ENCODE results near the gene KIRREL3.
"Not testable (repeated sequence)": the region's sequence is repeated elsewhere in the genome, so short reads cannot be mapped to it uniquely, and the experiment has no call there.

The KIRREL3 gene

DNA sequence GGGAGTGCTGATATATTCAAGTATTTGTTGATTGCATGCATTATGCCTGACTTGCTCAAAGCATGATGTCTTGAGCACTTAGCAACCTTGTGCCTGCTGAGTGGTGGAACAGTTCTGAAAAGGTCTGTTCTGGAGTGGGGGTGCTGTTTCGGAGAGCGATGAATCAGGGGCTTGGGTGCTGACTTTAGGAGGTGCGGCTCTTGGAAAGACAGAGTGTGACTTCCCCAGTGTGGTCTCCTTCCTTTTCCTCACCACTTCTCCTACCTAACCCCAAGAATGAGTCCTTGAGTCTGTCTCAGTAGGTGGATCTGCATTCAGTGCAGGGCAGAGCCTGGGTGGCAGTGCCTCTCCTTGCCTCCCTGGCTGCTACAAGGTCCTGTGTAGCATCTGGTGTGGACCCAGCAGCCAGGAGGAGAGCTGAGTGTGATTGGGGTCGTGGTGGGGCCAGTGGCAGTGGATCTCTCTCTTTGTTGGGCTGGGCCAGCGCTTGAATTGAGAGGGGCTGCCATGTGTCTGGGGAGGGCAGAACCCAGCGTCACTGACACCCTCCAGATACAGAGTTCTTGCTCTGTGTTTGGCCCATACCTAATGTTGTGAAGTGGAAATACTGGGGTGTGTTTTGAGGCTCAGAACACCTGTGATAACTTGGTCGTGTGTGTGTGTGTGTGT, 609.1 kb downstream of the KIRREL3 start:
- DNase-seq = no peak

DNA sequence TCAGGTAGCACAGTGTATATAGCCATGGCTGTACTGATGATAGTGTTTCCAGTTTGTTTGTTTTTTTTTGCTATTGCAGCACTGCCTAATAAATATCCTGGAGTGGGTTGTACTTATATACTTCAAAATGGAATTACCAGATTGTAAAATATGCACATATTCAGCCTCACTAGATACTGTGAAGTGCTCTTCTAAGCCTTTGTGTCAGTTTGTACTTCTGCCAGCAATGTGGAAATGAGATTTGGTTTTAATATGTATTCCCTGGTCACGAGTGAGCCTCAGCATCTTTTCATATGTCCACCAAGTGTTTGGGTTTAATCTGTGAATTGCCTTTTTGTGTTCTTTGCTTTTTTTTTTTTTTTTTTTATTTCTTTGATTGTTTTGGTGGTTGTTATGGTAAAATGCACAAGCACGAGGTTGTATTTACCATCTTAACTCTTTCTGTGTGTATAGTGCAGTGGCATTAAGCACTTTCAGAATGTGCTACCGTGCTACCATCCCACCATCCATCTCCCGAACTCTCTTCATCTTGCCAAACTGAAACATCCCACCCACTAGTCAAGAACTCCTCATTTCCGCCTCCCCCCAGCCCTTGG, 610.2 kb downstream of the KIRREL3 start:
- no peak for DNase-seq

DNA sequence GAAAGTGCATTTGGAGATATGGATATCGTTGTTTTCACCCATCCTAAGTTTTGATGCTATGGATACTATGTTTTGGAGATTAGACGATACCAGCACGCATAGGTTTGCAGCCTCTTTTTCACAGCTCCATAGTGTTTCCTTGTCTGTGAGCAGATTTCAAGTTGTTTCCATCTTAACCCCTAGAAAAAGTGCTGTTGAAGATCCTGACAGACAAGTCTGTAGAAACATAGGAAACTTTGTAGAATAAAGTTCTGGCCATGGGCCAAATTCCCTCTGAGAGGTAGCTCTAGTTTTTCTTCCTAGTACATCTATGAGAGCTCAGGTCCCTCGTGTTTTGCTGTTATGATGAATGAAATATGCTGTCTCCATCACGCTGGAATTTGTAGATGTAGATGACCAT, 612.7 kb downstream of the KIRREL3 start:
- DNase-seq = no peak

DNA sequence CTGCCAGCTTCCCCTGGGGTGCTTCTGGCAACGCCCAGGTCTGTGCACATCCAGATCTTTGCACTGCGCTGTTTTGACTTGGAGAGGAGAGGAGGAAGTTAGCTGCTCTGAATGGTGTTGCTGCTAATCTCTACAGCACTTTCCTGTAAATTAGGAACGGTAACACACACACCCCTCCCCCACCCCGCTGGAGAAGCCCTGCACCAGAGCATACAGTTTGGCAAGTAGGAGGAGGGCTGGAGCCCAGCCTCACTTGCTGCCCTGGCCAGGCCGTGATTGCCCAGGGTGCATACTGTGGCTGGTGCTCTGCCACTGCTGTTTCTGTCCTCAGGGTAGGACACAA, 613.9 kb downstream of the KIRREL3 start:
- not testable (repeated sequence) for DNase-seq

DNA sequence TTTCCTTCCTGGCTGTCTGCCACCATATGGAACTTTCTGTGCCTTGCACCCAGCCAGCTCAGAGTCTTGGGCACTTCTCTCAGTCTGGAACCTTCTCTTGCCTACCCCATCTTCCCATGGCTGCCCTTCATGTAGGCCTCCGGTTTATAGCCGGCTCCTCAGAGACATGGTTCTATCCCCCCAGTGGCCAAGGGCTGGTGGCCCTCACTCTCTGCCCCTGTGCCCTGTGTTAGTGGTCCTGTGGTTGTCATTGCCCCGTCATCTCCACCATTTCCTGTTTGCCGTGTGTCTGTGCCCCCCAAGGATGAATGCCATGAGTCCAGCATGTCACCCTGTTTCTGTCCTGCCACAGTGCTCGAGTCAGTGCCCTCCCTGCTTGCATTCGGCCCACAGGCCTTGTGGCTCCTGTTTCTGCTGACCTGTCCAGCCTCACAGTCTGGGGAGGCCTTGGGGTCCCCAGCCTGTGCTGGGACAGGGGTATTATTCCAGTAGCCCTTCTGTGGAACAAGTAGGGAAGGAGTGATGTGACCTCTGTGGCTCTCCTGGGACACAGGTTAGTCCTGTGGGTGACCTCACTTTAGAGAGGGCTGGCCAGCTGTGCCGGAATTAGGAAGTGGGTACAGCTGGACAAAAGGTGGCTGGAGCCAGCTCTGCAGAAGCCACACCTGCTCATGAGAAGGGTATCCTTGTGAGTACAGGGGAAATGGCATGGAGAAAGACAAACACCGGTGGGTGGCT, 614.4 kb downstream of the KIRREL3 start:
- no peak for DNase-seq

DNA sequence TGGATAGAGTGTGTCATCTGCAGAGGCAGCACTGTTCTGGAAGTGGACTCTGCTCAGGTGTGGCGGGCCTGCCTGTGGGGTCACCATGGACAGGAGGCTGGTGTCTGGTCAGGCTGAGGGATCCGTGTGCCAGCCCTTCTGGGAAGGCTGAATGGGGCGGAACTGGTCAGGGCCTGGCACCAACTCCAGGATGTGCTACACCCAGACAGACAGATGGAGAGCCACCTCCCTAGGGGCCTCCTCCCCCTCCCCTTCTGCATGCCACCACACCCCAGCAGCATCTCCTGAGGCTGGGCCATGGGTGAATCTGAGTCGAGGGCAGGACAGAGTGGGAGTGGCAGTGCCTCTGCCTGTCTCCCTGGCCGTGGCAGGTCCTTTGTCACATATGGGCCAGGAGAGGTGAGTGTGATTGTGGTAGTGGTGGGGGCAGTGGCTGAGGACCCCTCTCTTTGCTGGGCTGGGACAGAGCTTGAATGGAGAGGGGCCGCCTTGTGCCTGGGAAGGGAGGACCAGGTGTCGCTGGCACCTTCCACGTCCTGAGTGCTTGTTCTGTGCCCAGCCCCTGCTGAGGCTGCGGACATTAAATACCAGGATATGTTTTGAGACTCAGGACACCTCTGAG, 616.0 kb downstream of the KIRREL3 start:
- no peak for DNase-seq

DNA sequence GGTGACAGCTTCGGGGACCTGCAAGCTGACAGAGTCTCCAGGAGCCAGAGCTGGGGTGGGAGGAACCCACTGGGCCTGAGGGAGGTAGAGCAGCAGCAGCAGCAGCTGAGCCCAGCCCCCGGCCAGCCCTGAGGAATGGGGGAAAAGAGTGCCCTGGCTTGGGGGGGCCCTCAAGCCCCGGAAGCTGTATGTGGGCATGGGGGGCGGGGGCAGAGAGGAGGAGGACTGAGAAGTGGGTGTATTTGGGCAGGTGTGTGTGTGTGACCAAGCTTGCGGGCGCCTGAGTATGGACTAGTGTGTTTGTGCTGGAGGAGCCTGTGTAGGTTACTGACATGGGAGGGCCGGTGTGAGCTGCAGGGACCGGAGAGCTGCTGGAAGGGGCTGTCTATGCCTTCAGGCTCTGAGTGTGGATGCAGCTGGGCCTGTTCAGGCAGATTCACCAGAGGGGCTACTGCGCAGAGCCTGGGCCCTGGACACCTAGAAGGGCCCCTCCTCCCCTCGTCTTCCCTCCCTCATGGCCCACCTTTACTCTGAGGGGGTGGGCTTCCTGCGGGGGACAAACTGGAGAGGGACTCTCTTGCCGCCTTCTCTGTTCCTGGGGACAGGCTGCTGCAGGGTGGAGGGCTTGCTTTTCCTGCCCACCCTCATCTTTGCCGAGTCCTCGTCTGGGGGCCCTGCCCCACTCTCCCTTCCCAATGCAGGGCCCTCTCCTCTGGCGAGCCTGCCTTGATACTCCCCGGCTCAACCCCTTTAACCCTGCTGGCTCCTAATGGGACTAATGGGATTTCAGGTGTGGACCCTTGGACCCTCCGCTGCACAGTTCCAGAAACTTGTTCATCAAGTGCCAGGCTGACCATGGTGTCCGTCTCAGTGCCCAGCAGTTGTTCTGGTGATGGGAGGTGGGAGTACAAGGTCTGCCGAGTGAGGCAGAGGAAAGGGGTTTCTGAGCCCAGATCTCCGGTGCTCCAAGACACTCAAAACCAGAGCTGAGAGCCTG, 616.9 kb downstream of the KIRREL3 start:
- DNase-seq = no peak

DNA sequence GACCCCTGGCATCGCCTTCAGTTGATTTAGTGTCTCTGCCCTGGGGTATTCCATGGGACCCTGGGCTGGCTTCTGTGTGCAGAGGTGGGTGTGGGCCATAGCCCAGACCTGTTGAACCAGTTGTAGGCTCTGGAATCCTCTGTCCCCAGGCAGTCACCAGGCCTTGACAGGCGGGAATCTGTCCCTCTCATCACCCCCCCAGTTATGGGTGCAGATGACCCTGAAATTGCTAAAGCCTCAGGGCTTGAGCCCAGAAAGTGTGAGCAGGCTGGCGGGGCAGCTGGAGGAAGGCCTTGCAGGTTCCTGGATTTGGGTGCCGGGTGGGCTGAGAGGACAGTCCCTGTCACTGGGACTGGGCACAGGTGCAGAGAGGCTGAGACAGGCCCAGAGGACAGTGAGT, 617.9 kb downstream of the KIRREL3 start:
- DNase-seq = not testable (repeated sequence)

DNA sequence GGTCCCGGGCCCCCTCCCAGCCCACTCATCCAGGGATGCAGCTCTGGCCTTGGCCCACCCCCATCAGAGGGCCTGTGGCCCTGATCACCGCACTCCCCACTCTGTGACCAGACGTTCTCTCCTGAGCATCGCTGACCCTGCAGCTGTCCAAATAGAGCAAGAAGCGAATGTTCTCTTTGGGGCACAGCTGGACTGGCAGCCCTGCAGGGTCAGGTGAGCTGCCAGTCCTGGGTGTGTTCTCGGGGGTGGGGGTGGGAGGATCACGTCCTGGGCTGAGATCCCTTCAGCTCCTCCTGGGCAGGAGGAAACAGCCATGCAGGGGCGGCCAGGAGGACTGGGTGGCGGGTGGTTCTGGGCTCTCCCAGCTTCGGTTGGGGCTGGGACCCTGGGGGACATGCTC, 618.6 kb downstream of the KIRREL3 start:
- not testable (repeated sequence) for DNase-seq

DNA sequence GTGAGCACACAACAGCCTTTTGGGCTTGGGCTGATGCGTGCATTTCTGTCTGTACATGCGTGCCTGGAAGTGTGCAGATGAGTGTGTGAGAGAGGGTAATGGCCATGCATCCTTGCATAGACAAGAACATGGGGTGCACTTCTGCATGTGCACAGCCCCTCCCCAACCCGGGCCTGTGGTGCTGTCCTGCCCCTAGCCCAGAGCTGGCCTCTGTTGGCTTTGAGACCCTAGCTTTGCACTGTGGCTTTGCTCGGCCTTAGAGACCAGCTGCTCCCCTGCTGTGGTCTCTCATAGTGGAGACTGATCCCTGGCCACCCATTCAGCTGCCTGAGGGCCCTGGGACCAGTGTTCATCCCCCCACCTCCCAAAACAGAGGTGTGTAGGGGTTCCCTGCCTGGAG, 619.7 kb downstream of the KIRREL3 start:
- DNase-seq = no peak

DNA sequence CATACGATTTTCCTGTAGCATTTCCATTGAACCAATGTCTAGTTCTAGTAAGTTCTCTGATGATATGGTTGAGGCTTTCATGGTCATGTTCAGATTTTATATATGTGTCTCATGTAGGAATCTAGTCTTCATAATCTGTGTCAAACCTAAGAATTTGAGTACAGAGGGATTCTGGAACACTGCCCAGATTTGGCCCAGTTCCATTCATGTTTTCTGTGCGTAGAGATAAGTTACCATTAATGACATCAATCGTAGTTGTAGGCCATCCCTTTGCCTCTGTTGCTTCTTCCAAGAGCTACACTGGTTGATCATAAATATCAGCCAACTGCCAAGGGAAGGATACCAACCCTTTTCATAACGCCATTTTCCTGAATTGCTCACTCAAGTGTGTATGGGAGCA, 621.8 kb downstream of the KIRREL3 start:
- no peak for DNase-seq

DNA sequence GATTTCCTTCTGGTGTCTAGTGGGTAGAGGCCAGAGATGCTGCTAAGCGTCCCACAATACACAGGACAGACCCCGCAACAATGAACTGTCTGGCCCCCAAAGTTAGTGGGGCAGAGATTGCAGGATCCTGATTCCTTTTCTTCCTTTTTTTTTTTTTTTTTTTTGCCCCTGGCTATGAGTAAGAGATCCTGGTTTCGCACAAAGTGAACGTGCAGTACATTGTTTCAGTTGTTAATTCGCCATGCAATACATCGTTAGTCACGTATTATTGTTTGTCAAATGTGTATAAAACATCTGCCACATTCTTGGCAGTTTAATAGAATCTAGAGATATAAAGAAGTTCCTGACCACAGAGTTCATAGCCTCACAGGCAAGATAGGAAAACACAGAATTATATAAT, 624.8 kb downstream of the KIRREL3 start:
- DNase-seq = no peak

DNA sequence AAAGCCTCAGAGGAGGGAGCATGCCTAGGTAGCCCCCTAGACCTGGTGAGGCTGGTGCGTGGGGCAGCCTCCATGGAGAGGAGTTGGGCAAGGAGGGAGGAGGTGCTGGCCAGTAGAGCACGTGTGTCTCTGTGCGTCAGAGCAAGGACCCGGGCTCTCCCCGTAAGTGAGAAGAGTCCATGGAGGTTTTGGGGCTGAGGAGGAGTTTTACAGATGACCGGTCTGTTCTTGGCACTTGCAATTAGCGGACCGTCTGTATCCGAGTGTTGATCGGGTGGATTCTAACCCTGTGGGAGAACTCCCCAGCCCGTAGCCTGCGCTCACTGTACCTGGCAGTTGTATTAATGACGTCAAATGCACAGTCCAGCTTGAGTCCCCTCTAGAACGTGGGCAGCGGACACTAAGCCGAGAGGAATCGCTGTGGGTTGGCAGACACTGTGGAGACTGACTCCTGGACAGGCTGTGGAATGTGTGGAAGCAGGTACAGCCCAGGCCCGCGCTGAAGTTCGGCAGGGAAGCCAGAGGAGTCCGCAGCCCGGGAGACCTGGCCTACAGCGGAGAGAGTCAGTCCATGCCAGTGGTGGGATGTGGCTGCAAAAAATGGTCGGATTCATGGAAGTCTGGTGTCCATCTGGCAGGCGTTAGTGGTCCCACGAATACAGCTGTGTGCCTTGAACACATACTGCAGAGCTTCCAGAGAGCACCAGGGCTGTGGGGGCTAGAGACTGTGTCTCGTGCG, 625.8 kb downstream of the KIRREL3 start:
- DNase-seq = not testable (repeated sequence)

DNA sequence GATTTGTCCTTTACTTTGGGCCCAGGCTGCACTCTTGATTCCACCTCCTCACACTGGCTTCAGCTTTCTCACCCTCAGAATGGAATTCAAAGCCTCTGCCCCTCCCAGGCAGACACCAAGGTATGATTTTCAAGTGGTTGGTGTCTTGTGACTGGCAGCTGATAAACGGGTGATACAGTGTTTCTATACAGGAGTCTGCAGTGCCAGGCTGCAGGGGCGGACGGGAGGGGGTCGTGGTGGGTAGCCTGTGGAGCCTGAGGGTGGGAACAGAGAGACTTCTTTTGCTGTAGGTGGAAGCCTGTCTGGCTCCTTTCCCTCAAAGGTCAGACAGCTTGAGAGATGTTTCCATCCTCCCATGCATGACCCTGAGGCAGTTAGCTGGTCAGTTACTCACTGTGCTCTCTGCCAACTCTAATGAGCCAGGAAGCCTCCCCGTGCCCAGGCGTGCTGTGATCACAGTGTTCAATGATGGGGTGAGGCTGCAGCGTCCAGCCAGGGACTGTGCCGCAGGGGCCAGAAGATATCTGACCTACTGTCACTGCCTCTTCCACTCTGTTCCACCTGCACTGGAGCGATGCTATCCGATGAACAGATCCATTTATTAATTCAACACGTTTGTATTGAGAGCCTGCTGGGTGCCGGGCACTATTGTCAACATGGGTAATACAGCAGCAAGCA, 627.0 kb downstream of the KIRREL3 start:
- DNase-seq = not testable (repeated sequence)
